HG03558 (cell line): ENCODE results near the gene ADAM10.

ENCODE experiments used
- ATAC-seq: cut with Tn5 transposase; IDR thresholded peaks from one replicate; pipeline ENCODE4 v1.9.1; 2021; ENCODE audit warnings: moderate number of reproducible peaks; ENCODE audit not compliant: unreplicated experiment; ENCODE audit errors: extremely low read depth

The ADAM10 gene

GRCh38 chr15:58588096-58588495, 161.4 kb downstream of the ADAM10 start:
- no peak for ATAC-seq

DNA sequence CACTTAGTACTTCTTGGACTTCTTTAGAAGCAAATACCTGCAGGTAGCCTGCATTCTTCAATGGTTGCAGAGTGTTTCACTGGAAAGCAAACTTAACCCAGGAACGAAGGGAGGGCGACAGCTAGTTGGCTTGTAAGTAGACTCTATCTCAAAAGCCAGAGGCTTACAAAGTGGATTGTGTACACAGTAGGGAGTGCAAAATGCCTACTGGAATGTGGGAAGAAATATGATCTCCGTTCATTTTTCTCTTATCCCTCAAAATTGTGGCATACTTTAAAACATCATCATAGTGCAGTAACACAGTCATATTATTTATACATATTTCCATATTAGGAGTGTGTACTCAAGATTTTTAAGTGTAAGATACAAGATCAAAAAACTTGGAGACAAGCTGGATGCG, 162.0 kb downstream of the ADAM10 start:
- ATAC-seq, result no peak

GRCh38 chr15:58585693-58586443, 163.6 kb downstream of the ADAM10 start:
- no peak for ATAC-seq

DNA sequence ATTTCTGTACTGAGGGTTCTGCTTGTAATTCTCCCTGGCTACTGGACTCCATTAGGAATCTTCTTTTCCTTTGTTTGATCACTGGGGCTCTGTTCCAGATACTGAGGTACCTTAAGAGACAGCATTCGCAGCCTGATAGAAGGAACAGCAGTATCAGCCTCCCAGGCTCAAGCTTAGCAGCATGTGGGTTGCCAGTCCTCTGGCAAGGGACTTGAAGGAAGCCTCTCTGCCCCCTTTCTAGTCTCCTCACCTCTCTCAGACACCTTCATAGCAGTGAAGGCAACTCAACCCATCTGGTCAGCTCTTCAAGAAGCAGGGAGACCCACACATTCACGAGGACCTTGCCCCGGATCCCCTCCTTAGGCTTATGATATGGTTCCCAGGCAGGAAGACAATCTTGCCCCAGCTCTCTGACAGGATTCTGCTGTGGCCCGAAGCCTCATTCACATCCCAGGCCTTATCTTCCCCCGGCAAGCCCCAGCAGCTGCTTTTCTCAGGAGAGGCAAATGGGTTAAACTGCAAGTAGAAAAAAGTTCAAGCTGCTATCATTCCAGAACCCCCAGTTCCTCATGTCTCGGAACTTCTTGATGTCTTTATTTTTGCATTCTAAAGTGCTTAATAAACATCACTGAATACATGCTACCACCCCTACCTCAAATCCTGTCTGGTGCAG, 164.6 kb downstream of the ADAM10 start:
- no peak for ATAC-seq

GRCh38 chr15:58583171-58583908, 166.2 kb downstream of the ADAM10 start:
- no peak for ATAC-seq

GRCh38 chr15:58582160-58582559, 167.3 kb downstream of the ADAM10 start:
- no peak for ATAC-seq

DNA sequence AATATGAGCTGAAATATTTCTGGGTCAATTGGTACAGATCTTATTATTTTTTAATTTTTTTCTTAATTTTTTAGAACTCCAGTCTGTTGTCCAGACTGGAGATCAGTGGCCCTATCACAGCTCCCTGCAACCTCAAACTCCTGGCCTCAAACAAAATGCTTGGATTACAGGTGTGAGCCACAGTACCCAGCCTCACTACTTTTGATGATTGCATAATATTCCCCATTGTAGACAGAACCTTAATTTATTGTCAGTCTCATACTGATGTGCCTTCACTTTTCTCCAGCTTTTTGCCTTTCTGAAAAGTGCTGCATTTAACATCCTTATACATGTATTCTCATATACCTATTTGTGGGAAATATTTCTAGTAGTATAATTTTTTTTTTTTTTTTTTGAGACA, 172.8 kb downstream of the ADAM10 start:
- ATAC-seq, result no peak

DNA sequence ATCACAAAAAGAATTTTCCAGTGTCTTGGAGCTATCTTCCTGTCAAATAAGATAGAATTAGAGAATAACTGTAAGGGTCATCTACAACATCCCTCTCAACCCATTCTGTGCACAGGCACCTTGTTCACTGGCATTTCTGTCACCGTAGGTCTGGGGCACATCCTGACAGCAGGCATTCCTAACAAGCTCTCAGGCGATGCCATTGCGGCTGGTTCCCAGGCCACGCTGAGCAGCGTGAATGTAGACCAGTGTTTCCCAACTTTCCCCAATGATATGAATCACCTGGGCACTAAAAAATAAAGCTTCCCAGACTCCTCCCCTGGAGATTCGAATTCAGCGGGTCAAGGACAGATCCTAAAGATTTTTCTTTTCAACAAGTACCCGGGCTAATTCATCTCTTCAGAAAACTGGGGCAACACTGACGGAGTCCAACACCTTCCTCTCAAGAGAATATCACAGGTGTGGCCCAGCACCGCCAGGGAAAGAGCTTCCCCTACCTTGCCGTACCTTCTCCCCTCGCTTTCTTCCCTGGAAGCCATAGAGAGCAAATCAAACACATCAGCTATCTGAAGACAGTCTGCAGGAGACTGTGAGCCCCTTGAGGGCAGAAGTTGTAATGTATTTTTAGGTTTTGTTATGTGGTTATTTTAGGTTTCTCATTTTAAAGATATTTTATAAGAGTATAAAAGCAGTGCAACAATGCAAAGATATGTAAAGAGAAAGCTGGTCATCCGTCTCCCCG, 174.3 kb downstream of the ADAM10 start:
- no peak for ATAC-seq

DNA sequence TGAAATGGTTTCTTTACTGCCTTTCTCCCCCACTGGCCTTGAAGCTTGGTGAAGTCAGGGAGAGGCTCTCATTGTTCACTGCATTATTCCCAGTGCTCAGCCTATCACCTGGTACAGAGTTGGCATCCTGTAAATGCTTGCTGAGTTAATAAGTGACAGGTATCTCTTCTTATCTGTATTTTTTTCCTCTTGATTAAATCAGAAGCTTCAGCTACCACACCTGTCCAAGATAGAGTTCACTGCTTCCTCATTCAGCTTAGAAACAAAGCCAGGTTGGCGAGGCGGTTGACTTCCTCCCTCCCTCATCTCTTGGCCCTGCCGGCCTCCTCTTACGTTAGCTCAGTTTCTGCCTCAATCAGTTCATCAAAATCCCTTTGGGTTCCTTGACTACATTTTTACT, 174.9 kb downstream of the ADAM10 start:
- ATAC-seq, result no peak

GRCh38 chr15:58573270-58573669, 176.2 kb downstream of the ADAM10 start:
- no peak for ATAC-seq

GRCh38 chr15:58572521-58572920, 177.0 kb downstream of the ADAM10 start:
- no peak for ATAC-seq

DNA sequence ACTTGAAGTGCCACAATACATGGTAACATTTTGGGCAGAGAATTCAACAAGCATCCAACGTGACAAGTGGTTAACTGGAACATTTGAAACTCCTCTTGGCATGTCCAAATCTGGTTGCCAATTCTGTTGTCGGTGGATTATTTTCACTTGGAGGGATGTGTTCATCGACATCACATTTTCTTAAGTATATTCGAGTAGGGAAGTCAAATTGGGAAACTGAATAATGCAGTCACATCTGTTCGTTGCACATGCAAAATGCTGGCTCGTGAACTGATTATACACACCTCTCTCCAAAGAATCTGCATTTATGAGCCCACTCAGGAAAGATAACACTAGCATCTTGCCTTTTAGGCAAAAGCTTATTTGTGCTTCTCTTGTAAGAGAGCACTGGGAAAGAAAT, 178.0 kb downstream of the ADAM10 start:
- ATAC-seq, result no peak

DNA sequence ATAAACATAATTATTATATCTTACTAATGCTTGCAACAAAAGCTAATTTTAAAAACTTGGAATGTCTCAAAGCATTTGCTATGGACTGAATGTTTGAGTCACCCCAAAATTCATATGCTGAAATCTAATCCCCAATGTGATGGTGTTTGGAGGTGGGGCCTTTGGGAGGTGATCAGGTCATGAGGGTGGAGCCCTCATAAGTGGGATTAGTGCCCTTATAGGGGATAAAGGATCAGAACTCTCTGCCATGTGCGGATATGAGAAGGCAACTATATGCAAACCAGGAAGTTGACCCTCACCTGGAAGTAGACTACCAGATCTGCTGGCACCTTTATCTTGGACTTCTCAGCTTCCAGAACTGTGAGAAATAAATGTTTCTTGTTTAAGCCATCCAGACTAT, 180.1 kb downstream of the ADAM10 start:
- no peak for ATAC-seq

GRCh38 chr15:58568157-58568571, 181.3 kb downstream of the ADAM10 start:
- no peak for ATAC-seq

DNA sequence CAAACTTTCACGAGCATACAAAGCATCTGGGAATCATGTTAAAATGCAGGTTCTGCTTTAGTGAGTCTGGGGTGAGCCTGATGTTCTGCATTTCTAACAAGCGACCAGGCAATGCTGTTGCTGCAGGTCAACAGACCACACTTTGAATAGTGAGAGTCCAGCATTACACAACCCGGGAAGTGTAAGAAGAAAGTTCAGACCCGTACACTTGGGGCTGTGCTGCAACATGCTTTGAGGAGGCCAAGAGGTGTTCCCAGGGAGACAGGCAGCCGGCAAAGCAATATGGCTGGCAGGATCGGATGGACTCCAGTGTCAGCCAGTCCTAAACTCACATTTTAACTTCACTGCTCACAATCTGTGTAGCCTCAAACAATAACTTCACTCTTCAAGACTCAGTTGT, 183.5 kb downstream of the ADAM10 start:
- no peak for ATAC-seq

DNA sequence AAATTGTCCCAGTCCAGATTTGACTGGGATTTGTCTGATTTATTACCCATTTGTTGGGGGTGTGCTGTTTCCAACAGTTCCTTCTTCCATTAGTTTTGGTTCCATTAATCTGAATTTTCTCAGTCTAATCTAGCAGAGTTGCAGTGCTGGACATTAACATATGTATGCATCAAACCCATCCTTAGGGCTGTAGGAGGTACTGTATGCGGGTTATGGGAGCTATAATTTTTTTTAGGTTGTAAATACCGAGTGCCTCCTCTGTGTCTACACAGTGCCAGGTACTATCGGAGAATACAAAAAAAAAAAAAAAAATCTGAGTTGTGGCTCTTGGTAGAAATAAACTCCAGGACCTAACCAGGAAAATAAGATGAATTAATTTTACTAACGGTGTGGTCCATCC, 183.9 kb downstream of the ADAM10 start:
- ATAC-seq, result no peak

DNA sequence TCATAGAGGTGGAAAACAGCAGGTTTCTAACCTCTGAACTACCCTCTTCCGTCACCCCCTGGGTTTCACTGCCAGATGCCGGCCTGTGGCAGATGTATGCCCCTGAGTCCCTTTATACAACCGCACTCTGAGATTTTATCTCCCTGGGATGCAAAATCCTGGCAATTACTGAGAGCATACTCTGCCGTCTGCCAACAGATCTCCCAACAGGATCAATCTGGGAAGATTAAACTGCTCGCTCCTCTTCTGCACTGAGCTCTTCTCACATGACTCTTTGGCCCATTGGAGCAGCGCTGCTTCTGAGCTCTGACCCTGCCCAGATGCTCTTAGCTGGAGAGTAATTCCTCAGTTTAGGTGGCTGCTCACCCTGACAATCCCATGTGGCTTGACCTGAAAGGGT, 184.5 kb downstream of the ADAM10 start:
- no peak for ATAC-seq

- ATAC-seq, result no peak
These were observed 187.4 kb downstream of the ADAM10 start for GRCh38 chr15:58562135-58562534.

DNA sequence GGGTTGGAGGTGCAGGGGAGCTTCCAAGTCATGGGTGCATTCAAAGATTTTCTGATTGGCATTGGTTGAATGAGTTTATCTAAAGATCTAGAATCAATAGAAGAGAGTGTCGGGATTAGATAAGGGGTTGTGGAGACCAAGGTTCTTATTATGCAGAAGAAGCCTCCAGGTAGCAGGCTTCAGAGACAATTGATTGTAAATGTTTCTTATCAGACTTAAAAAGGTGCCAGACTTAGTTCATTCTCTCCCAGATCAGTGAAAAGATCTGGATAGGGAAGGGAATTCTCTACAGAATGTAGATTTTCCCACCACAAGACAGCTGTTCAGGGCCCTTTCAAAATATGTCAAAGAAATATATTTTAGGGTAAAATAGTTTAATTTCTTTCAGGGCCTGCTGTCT, 188.2 kb downstream of the ADAM10 start:
- ATAC-seq, result no peak

GRCh38 chr15:58559904-58560588, 189.5 kb downstream of the ADAM10 start:
- ATAC-seq, result no peak
